HCT116 (cell line): ENCODE measurements around the gene USP32. TPM values are rescaled to one million over a fixed set of nuclear protein-coding genes. Genes with fewer than 3 reads are reported as not detected.

ENCODE experiments used
- ATAC-seq: fragments of 200-7000 bp; cut with Tn5 transposase; 2 replicates; pipeline ENCODE4 v1.9.1; 2020; ENCODE audit warnings: mild to moderate bottlenecking, moderate library complexity
- BruUV-seq: library from RNA; stranded (reverse); fragments of 400-500 nt; replicated peaks from 2 replicates; lab custom pipeline; 2021; lab: Mats Ljungman, UMichigan
- CTCF ChIA-PET: fragments of 300-600 bp; sonication (Branson Sonifier 250); formaldehyde crosslinking; loops from one replicate; lab custom pipeline; 2021; ENCODE audit warnings: antibody characterized with exemption; lab: Charles Lee
- POLR2A ChIA-PET: fragments of 300-600, 350-600 bp; sonication (Branson Sonifier 250); formaldehyde crosslinking; loops from one replicate; lab custom pipeline; 2021; ENCODE audit warnings: antibody characterized with exemption; lab: Charles Lee
- RAD21 ChIA-PET, 2 experiments: fragments of 300-600 bp; sonication (Branson Sonifier 250); formaldehyde crosslinking; loops; one replicate each; lab custom pipeline; 2023; ENCODE audit warnings: low total read pairs in 2 of 2; ENCODE audit not compliant: uncharacterized antibody in 2 of 2, unreplicated experiment in 2 of 2, low non-redundant PET in 1 of 2; lab: Charles Lee
- DNase-seq: peaks from one replicate; pipeline ENCODE4 v3.0.0-alpha.2; 2010; ENCODE audit warnings: low read depth, low spot score
- H2AFZ ChIP-seq: fragments of 200-600 bp; shearing (Covaris generic), sonication (generic); 2 replicates; pipeline ENCODE4 v1.6.1; 2017; ENCODE audit warnings: low read depth, mixed run types, mixed read lengths, antibody characterized with exemption, low read length; ENCODE audit not compliant: poor library complexity, severe bottlenecking
- H3K27ac ChIP-seq: 2 replicates; pipeline ENCODE4 v1.5.1; 2012; ENCODE audit warnings: low read depth, low read length
- H3K27me3 ChIP-seq: fragments of 200-600 bp; sonication (generic); 2 replicates; pipeline ENCODE4 v1.6.1; 2016; ENCODE audit warnings: mixed run types, low read length, mixed read lengths; ENCODE audit not compliant: insufficient read depth
- H3K36me3 ChIP-seq, 2 experiments: fragments of 200-500 bp in 1 of 2; fragments of 200-600 bp in 1 of 2; sonication (Bioruptor generic) in 1 of 2; sonication (generic) in 1 of 2; 2 replicates each; pipeline versions ENCODE4 v1.5.1 to v1.6.1; 2014 to 2016; ENCODE audit warnings: low read length in 2 of 2, inconsistent platforms in 1 of 2, mixed read lengths in 1 of 2, mixed run types in 1 of 2; ENCODE audit not compliant: insufficient read depth in 2 of 2, control insufficient read depth in 1 of 2
- H3K4me1 ChIP-seq, 2 experiments: fragments of 200-600 bp in 1 of 2; sonication (generic) in 1 of 2; 2 replicates each; pipeline versions ENCODE4 v1.5.1 to v1.6.1; 2012 to 2017; ENCODE audit warnings: low read length in 2 of 2, inconsistent platforms in 1 of 2, mild to moderate bottlenecking in 1 of 2, mixed read lengths in 1 of 2, mixed run types in 1 of 2, moderate library complexity in 1 of 2; ENCODE audit not compliant: insufficient read depth in 2 of 2, control insufficient read depth in 1 of 2
- H3K4me2 ChIP-seq: fragments of 200-600 bp; sonication (generic); 2 replicates; pipeline ENCODE4 v1.6.1; 2017; ENCODE audit warnings: mixed run types, low read length, mixed read lengths
- H3K4me3 ChIP-seq, 2 experiments: fragments of 200-600 bp in 1 of 2; sonication (generic) in 1 of 2; replicated peaks in 1 of 2; 2 replicates each; pipeline ENCODE4 v1.5.1; 2011 to 2016; ENCODE audit warnings: low read length in 2 of 2, control low read depth in 1 of 2, low read depth in 1 of 2, mild to moderate bottlenecking in 1 of 2, mixed read lengths in 1 of 2, mixed run types in 1 of 2
- H3K79me2 ChIP-seq: fragments of 200-600 bp; sonication (generic); 2 replicates; pipeline ENCODE4 v1.6.1; 2017; ENCODE audit warnings: mild to moderate bottlenecking, mixed run types, low read length, moderate library complexity, mixed read lengths; ENCODE audit not compliant: insufficient read depth
- H3K9ac ChIP-seq: fragments of 200-600 bp; sonication (generic); 2 replicates; pipeline ENCODE4 v1.6.1; 2016; ENCODE audit warnings: low read length, mixed read lengths
- H3K9me2 ChIP-seq: fragments of 200-600 bp; sonication (generic), shearing (Covaris generic); 2 replicates; pipeline ENCODE4 v1.6.1; 2017; ENCODE audit warnings: mixed run types, mild to moderate bottlenecking, moderate library complexity; ENCODE audit not compliant: insufficient read depth
- H3K9me3 ChIP-seq, 2 experiments: fragments of 200-500 bp in 1 of 2; fragments of 200-600 bp in 1 of 2; sonication (Bioruptor generic) in 1 of 2; sonication (generic) in 1 of 2; 2 replicates each; pipeline ENCODE4 v1.6.1; 2014 to 2017; ENCODE audit warnings: low read length in 2 of 2, mixed read lengths in 2 of 2, inconsistent platforms in 1 of 2, low read depth in 1 of 2, mild to moderate bottlenecking in 1 of 2, mixed run types in 1 of 2, moderate library complexity in 1 of 2; ENCODE audit not compliant: control insufficient read depth in 1 of 2, insufficient read depth in 1 of 2
- H4K20me1 ChIP-seq: fragments of 200-600 bp; sonication (generic), shearing (Covaris generic); 2 replicates; pipeline ENCODE4 v1.6.1; 2017; ENCODE audit warnings: mixed run types, mild to moderate bottlenecking, moderate library complexity; ENCODE audit not compliant: insufficient read depth
- EZH2phosphoT487 ChIP-seq: fragments of 200-600 bp; IDR thresholded peaks from 2 replicates; pipeline ENCODE4 v1.6.1; 2018; ENCODE audit warnings: antibody characterized with exemption, borderline replicate concordance
- FOSL1 ChIP-seq: IDR thresholded peaks from 2 replicates; pipeline ENCODE4 v1.6.1; 2012; ENCODE audit warnings: low read depth
- POLR2AphosphoS5 ChIP-seq: IDR thresholded peaks from 2 replicates; pipeline ENCODE4 v1.6.1; 2011; ENCODE audit warnings: mild to moderate bottlenecking, low read depth, low read length, moderate library complexity
- SIN3A ChIP-seq: IDR thresholded peaks from 2 replicates; pipeline ENCODE4 v1.6.1; 2012; ENCODE audit warnings: low read depth
- SP1 ChIP-seq: IDR thresholded peaks from 2 replicates; pipeline ENCODE4 v1.6.1; 2012; ENCODE audit warnings: low read depth
- SRF ChIP-seq: IDR thresholded peaks from 2 replicates; pipeline ENCODE4 v1.6.1; 2012; ENCODE audit warnings: low read depth
- intact Hi-C: fragments of 100-400 bp; cut with micrococcal nuclease; formaldehyde crosslinking; loops from 2 replicates; pipeline ENCODE4 v1.10.0; 2022
- total RNA-seq: library from RNA; stranded (reverse); gene quantifications from one replicate; pipeline ENCODE4 v1.2.1, GENCODE V29; 2021; ENCODE audit not compliant: unreplicated experiment
- TF ChIP-seq, protein P1 (sequence below): IDR thresholded peaks from 2 replicates; pipeline ENCODE4 v1.6.1; 2012; ENCODE audit warnings: low read depth
- TF ChIP-seq, protein P2 (sequence below): IDR thresholded peaks from 2 replicates; pipeline ENCODE4 v1.6.1; 2011; ENCODE audit warnings: mild to moderate bottlenecking, low read length, moderate library complexity; ENCODE audit not compliant: insufficient replicate concordance; ENCODE audit errors: extremely low read depth

The USP32 gene
- total RNA-seq, 1 experiment from 2014 or later: 67.0 TPM

DNA sequence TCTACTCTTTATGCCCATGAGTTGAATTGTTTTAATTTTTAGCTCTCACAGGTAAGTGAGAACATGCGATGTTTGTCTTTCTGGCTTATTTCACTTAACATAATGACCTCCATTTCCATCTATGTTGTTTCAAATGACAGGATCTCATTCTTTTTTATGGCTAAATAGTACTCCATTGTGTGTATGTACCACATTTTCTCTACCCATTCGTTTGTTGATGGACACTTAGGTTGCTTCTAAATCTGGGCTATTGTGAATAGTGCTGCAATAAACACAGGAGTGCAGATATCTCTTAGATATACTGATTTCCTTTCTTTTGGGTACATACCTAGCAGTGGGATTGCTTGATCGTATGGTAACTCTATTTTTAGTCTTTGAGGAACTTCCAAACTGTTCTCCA, 261.5 kb downstream of the USP32 start (continued):
- TF ChIP-seq, protein P1, sequence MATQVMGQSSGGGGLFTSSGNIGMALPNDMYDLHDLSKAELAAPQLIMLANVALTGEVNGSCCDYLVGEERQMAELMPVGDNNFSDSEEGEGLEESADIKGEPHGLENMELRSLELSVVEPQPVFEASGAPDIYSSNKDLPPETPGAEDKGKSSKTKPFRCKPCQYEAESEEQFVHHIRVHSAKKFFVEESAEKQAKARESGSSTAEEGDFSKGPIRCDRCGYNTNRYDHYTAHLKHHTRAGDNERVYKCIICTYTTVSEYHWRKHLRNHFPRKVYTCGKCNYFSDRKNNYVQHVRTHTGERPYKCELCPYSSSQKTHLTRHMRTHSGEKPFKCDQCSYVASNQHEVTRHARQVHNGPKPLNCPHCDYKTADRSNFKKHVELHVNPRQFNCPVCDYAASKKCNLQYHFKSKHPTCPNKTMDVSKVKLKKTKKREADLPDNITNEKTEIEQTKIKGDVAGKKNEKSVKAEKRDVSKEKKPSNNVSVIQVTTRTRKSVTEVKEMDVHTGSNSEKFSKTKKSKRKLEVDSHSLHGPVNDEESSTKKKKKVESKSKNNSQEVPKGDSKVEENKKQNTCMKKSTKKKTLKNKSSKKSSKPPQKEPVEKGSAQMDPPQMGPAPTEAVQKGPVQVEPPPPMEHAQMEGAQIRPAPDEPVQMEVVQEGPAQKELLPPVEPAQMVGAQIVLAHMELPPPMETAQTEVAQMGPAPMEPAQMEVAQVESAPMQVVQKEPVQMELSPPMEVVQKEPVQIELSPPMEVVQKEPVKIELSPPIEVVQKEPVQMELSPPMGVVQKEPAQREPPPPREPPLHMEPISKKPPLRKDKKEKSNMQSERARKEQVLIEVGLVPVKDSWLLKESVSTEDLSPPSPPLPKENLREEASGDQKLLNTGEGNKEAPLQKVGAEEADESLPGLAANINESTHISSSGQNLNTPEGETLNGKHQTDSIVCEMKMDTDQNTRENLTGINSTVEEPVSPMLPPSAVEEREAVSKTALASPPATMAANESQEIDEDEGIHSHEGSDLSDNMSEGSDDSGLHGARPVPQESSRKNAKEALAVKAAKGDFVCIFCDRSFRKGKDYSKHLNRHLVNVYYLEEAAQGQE: no peak
- TF ChIP-seq FOSL1: no peak

DNA sequence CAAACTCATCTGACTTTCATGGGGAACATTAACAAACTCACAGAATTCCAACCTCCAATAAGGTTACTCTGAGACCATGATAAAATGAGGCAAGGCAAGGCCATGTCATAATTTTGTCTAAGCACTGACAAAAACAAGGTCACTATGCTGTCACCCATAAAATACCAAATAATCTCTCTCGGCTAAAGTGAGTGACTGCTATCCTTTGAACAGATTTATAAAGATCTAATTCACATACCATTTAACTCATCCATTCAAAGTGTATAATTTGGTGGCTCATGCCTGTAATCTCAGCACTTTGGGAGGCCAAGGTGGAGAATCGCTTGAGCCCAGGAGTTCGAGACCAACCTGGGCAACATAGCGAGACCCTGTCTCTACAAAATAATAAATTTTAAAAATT, 262.8 kb downstream of the USP32 start:
- no peak overlapping the region for H3K4me2 ChIP-seq
- H3K36me3 ChIP-seq: no peaks in the 10 kb centered on the region
- intact Hi-C loops: no loop called here
- H3K4me1 ChIP-seq: peaks cover under 1 to 3% of the 10 kb centered on the region in 2 experiments; a peak in 1 of 4 replicates
- RAD21 ChIA-PET: no interaction called here
- DNase-seq: no peak
- no peak overlapping the region for H3K4me3 ChIP-seq
- CTCF ChIA-PET: no interaction called here
- no peak overlapping the region for H2AFZ ChIP-seq
- no peak for ATAC-seq
- H3K27ac ChIP-seq: no peak overlapping the region
- H3K27me3 ChIP-seq: no peaks in the 10 kb centered on the region
- POLR2A ChIA-PET: no interaction called here
- no peaks in the 10 kb centered on the region for H3K9me3 ChIP-seq
- TF ChIP-seq, protein P1: no peak
- TF ChIP-seq SIN3A (no peak), SP1 (no peak), EZH2phosphoT487 (no peak), POLR2AphosphoS5 (no peak), SRF (no peak)
- TF ChIP-seq, protein P2, sequence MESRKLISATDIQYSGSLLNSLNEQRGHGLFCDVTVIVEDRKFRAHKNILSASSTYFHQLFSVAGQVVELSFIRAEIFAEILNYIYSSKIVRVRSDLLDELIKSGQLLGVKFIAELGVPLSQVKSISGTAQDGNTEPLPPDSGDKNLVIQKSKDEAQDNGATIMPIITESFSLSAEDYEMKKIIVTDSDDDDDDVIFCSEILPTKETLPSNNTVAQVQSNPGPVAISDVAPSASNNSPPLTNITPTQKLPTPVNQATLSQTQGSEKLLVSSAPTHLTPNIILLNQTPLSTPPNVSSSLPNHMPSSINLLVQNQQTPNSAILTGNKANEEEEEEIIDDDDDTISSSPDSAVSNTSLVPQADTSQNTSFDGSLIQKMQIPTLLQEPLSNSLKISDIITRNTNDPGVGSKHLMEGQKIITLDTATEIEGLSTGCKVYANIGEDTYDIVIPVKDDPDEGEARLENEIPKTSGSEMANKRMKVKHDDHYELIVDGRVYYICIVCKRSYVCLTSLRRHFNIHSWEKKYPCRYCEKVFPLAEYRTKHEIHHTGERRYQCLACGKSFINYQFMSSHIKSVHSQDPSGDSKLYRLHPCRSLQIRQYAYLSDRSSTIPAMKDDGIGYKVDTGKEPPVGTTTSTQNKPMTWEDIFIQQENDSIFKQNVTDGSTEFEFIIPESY: no peak
- TF ChIP-seq, all 23 proteins: peak for 0
- BruUV-seq: no TSS peak
- no peak overlapping the region for H3K9ac ChIP-seq
- no peaks in the 10 kb centered on the region for H3K79me2 ChIP-seq
- no peaks in the 10 kb centered on the region for H4K20me1 ChIP-seq
- H3K9me2 ChIP-seq: no peaks in the 10 kb centered on the region
